GM21576 (cell line): ENCODE data around the gene PRPH.
"Not testable (repeated sequence)": the region's sequence is repeated elsewhere in the genome, so short reads cannot be mapped to it uniquely, and the experiment has no call there.

ENCODE experiments used
- ATAC-seq: cut with Tn5 transposase; IDR thresholded peaks from one replicate; pipeline ENCODE4 v1.9.1; 2021; ENCODE audit warnings: mild to moderate bottlenecking, moderate library complexity; ENCODE audit not compliant: unreplicated experiment

PRPH gene

GRCh38 chr12:49332441-49332861 lies 37.5 kb downstream of the PRPH start:
- no peak for ATAC-seq

- no peak for ATAC-seq
These were observed 38.0 kb downstream of the PRPH start for GRCh38 chr12:49332891-49333371.

GRCh38 chr12:49333778-49334177 lies 38.8 kb downstream of the PRPH start:
- not testable (repeated sequence) for ATAC-seq

- no peak for ATAC-seq
These were observed 39.3 kb downstream of the PRPH start for GRCh38 chr12:49334226-49334625.

GRCh38 chr12:49334681-49335080 lies 39.7 kb downstream of the PRPH start:
- ATAC-seq: no peak

- ATAC-seq: no peak
These were observed 40.4 kb downstream of the PRPH start for GRCh38 chr12:49335118-49335954.

- ATAC-seq: no peak
These were observed 41.2 kb downstream of the PRPH start for GRCh38 chr12:49335955-49336644.

GRCh38 chr12:49336645-49337584 lies 42.0 kb downstream of the PRPH start, which contains the start of gene C1QL4:
C1QL4 (minus strand) TSS chr12:49337188; CDS start chr12:49336477, 711 bp downstream.
- peak; percentile 63 for ATAC-seq

GRCh38 chr12:49338830-49339463 lies 44.0 kb downstream of the PRPH start:
- no peak for ATAC-seq

GRCh38 chr12:49339464-49339861 lies 44.5 kb downstream of the PRPH start:
- ATAC-seq: no peak

GRCh38 chr12:49340095-49340870 lies 45.3 kb downstream of the PRPH start:
- ATAC-seq: no peak

- ATAC-seq: no peak
These were observed 46.2 kb downstream of the PRPH start for GRCh38 chr12:49340971-49341776.

- ATAC-seq: no peak
These were observed 46.8 kb downstream of the PRPH start for GRCh38 chr12:49341777-49342065.

- peak; percentile 62 for ATAC-seq
These were observed 47.3 kb downstream of the PRPH start for GRCh38 chr12:49342066-49342913.

- no peak for ATAC-seq
These were observed 48.2 kb downstream of the PRPH start for GRCh38 chr12:49342914-49343731.

- ATAC-seq: no peak
These were observed 49.6 kb downstream of the PRPH start for GRCh38 chr12:49344486-49345050.
